GM12874 (cell line): ENCODE data around the gene PKD1L1.

Experiments used
- TF ChIP-seq, protein P1 (sequence below): IDR thresholded peaks from 2 replicates; pipeline ENCODE4 v1.5.1; 2011; ENCODE audit warnings: low read depth, mild to moderate bottlenecking, control low read depth, low read length, moderate library complexity; ENCODE audit not compliant: insufficient read depth

PKD1L1 gene

DNA sequence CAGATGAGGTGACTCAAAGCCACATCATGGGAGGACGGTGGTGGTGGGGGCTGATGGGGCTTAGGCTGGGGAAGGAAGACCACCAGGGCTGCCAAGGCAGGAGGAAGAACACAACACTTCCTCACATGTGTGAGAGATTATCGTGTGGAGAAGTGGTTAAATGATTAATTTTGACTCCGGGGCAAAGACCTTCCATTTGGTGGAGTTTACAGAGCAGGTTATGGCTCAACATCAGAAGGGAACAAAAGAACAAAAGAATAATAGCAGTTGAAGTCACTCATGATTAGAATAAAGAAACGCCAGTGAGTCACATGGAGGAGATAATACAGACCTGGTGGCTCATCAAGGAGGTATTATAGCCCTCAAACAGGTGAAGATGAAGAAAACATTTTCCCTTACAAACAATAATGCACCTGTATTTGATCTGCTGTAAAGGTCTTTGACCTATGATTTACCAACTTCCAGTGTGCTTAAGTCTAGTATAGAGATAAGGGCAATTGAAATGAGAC, 170.1 kb downstream of the PKD1L1 start:
- TF ChIP-seq, protein P1, sequence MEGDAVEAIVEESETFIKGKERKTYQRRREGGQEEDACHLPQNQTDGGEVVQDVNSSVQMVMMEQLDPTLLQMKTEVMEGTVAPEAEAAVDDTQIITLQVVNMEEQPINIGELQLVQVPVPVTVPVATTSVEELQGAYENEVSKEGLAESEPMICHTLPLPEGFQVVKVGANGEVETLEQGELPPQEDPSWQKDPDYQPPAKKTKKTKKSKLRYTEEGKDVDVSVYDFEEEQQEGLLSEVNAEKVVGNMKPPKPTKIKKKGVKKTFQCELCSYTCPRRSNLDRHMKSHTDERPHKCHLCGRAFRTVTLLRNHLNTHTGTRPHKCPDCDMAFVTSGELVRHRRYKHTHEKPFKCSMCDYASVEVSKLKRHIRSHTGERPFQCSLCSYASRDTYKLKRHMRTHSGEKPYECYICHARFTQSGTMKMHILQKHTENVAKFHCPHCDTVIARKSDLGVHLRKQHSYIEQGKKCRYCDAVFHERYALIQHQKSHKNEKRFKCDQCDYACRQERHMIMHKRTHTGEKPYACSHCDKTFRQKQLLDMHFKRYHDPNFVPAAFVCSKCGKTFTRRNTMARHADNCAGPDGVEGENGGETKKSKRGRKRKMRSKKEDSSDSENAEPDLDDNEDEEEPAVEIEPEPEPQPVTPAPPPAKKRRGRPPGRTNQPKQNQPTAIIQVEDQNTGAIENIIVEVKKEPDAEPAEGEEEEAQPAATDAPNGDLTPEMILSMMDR, result no peak

DNA sequence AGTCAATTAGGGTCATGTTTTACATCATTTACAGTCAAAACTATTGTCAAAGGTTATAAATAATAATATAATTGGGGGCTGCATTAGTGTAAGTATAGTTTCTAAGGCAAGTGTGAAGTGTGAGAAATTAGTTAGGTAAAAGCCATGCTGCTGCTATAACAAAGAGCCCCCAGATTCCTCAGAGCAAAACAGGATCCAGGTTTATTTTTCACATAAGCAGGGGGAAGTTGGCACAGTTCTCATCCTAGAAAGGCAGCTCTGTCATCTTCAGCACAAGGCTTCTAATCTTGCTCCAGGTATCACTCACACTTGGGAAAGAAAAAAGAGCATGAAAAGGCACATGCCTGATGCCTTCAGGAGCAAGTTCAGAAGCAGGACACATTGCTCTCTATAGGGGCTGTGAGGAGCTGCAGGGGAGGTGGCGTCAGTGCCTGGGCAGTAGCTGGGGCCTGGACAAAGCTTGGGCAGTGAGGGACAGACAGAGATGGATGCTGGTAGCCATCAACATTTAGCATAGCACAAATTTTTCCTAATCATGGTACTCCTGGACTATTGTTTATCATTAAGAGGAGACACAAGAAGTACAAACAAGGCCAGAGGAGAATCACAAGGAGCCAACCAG, 170.6 kb downstream of the PKD1L1 start:
- TF ChIP-seq, protein P1, result no peak

DNA sequence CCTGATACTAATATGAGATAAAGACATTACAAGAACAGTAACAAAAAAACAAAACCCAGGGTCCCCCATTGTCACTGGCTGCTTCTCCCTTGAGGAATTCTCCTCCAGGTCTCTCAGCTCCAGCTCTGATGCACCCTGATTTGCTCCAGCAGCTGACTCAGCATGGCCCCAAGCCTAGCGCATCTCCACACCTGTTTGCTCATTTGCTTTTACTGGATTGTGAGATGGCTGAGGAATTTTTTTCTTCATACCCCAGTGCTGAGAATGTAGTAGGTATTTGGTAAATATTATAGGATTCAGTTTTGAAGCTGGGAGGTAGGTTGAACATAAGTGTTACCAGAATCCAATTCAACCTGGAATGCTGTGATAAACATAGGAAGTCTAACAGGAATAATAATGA, 171.9 kb downstream of the PKD1L1 start:
- TF ChIP-seq, protein P1, result no peak

DNA sequence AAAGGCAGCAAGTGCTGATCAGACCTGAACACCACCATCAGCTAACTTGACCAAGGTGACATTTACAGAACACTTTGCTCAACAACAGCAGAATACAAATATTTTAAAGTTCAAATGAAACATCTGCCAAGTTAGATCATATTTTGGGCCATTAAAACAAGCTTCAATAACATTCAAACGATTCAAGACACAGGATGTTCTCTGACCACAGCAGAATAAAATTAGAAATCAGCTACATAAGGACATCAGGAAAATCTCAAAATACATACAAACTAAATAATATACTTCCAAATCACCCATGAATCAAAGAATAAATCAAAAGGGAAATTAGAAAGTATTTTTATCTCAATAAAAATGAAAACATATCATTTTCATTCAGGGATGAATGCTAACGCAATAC, 173.0 kb downstream of the PKD1L1 start:
- TF ChIP-seq, protein P1, result no peak

DNA sequence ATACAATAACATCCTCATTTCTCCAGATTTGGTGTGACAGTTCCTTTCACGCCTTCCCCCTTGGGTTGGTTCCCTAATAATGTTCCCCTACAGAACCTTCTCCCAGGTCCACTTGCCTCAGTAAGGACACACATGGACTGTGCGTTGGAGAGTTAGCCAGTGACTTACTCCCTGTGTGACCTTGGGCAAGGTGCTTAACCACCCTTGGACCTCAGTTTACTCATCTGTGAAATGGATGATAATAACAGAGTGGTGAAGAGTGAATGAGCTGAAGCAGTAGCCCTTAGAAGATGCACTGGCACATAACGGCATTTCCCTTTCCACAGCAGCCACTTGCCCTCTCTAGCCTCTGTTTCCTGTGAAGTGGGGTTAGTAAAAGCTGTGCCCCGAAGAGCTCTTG, 175.8 kb downstream of the PKD1L1 start:
- TF ChIP-seq, protein P1, result no peak

DNA sequence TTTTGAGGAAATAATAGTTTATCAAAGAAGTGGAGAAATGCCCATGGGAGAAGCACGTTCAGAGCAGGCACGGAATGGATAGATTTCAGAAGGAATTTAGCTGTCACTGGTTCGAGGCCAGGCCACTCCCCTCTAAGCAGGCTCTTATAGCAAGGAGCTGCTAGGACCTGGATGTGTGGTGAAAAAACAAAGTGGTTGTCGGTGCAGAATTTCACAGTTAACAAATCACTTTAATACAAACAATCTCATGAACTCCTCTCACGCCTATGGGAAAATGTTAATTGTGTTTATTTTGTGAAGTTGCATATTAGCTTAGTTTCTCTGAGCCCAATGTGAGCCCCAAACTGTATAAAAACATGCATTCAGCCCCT, 176.3 kb downstream of the PKD1L1 start:
- TF ChIP-seq, protein P1, result no peak

DNA sequence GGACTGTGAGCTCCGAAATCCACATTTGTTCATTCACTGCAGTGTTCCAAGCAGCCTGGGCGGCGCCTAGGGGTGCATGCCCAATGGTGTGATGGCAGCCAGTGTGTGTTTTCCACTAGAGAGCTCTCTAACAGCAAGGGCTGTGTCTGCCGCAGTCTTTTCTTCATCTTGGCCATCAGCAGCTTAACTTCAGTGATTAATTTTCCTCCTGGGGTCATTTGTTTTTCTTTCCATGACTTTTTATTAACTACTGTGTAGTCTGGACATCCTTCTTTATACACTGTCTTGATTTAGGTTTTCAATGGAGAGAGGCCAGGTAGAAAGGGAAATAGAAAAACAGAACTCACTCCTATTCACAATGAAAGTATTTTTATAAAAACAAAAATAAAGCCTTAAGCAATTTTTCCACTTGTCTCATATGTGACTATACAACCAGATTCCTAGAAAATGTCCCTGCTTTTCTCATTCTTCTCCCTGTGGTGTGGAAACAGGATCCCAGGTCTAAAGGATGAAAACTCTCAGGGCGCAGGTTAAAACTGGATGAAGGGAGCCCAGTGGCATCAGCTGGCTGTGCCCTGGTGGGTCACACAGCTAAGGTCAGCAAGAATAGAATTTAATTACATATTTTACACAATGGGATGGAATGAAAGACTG, 176.8 kb downstream of the PKD1L1 start:
- TF ChIP-seq, protein P1, result no peak
